HFF-Myc (cell line): Measurements from ENCODE around the gene PHF1.

Experiments used
- DNase-seq: peaks from one replicate; pipeline ENCODE4 v3.0.0-alpha.2; 2011; ENCODE audit warnings: low read depth; ENCODE audit errors: extremely low read depth
- H3K4me3 ChIP-seq: replicated peaks from 2 replicates; pipeline ENCODE4 v1.5.1; 2011; ENCODE audit warnings: low read depth, mild to moderate bottlenecking, control low read depth, low read length
- CTCF ChIP-seq: IDR thresholded peaks from 2 replicates; pipeline ENCODE4 v1.5.1; 2012; ENCODE audit warnings: mild to moderate bottlenecking, low read depth, low read length, control low read depth; ENCODE audit errors: missing control alignments

PHF1 gene

GRCh38 chr6:33437666-33438065, 26.9 kb downstream of the PHF1 start:
- DNase-seq, result no peak
- TF ChIP-seq CTCF, result no peak
- no peak overlapping the region for H3K4me3 ChIP-seq

DNA sequence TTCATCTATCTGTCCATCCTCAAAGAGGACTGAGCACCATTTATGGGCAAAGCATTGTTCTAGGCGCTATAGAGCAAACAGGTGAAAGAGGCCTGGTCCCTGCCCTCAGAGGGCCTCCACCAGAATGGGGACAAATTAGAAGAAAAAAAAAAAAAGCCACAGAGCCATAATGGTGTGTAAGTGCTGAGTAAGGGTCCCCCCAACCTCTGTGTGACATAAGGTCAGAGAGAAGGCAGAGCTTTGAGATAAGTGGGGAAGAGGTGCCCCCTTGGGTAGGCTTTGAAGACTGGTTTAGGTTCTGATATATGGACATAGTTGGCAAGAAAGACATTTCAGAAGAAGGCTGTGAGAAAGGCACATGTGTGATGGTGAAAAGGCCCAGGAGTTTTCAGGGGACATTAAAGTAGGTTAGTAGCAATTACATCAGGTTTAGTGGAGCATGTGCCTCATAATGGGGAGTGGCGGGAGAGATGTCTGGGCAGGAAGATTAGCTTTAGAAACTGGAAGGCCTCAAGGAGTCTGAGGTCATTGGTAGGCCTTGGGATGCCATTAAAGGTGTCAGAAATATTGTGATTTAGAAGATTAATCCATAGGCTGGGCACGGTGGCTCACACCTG, 28.3 kb downstream of the PHF1 start:
- H3K4me3 ChIP-seq, result no peak overlapping the region
- TF ChIP-seq CTCF, result no peak
- no peak for DNase-seq

DNA sequence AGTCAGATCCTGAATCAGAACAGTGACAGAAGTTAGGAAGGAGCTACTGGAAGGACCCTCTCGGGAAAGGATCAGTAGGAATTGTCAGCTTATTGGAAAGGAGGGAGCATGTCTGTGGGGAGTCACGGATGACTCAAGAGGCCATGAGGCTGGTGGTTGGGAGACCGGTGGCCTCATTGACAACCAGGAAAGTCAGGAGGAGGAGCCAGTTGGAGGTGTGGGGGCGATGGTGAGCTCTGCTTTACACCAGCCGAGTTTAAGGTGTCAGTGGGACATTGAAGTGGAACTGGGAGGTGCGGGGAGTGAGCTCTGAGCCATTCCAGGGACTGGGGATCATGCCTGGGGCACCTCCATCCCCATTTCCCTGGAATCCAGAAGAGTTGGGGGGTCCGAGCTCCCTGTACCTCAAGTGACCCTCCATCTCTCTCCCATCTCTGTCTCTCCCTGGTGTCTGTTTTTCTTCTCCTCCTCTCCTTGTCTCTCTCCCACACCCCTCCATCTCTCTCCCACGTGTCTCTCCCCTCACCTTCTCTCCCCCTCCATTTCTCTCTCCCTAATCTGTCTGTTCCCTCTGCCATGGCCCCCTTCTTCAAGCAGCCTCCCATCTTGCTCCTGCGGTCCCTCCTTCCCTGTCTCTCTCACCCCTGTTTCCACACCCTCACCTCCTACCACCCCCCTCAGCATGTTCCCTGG, 29.3 kb downstream of the PHF1 start:
- TF ChIP-seq CTCF, result no peak
- H3K4me3 ChIP-seq, result no peak overlapping the region
- DNase-seq, result no peak

GRCh38 chr6:33440649-33441309, 30.0 kb downstream of the PHF1 start:
- DNase-seq, result no peak
- H3K4me3 ChIP-seq, result no peak overlapping the region
- TF ChIP-seq CTCF, result no peak

- no peak for DNase-seq
- H3K4me3 ChIP-seq, result no peak overlapping the region
- no peak for TF ChIP-seq CTCF
Measured at GRCh38 chr6:33441457-33441856, 30.6 kb downstream of the PHF1 start.

GRCh38 chr6:33442283-33442682, 31.5 kb downstream of the PHF1 start:
- no peak for DNase-seq
- TF ChIP-seq CTCF, result no peak
- no peak overlapping the region for H3K4me3 ChIP-seq
